Osteocyte (in vitro differentiated cells): ENCODE measurements around the gene ADAM15. TPM values are rescaled to one million over a fixed set of nuclear protein-coding genes. Genes with fewer than 3 reads are reported as not detected.
A peak's percentile ranks its signal among the peaks of the same experiment; 100 is the strongest.

Experiments
- DNase-seq: peaks from one replicate; pipeline ENCODE4 v3.0.0; 2021; ENCODE audit warnings: mixed read lengths; ENCODE audit not compliant: unreplicated experiment; ENCODE audit errors: extremely low spot score
- H3K27ac Mint-ChIP-seq: one replicate; pipeline ENCODE4 v1.8.0; 2021; ENCODE audit warnings: mild to moderate bottlenecking, mixed read lengths; ENCODE audit not compliant: unreplicated experiment
- H3K27me3 Mint-ChIP-seq: one replicate; pipeline ENCODE4 v1.8.0; 2021; ENCODE audit warnings: mixed read lengths; ENCODE audit not compliant: unreplicated experiment
- H3K36me3 Mint-ChIP-seq: one replicate; pipeline ENCODE4 v1.8.0; 2021; ENCODE audit warnings: mixed read lengths; ENCODE audit not compliant: unreplicated experiment
- H3K4me1 Mint-ChIP-seq: one replicate; pipeline ENCODE4 v1.8.0; 2021; ENCODE audit warnings: mixed read lengths; ENCODE audit not compliant: unreplicated experiment
- H3K4me3 Mint-ChIP-seq: one replicate; pipeline ENCODE4 v1.8.0; 2021; ENCODE audit warnings: mild to moderate bottlenecking, moderate library complexity, mixed read lengths; ENCODE audit not compliant: unreplicated experiment
- H3K9me3 Mint-ChIP-seq: one replicate; pipeline ENCODE4 v1.8.0; 2021; ENCODE audit warnings: mixed read lengths; ENCODE audit not compliant: unreplicated experiment
- total RNA-seq: library from RNA; stranded (reverse); gene quantifications from 2 replicates; pipeline ENCODE4 v1.2.1, GENCODE V29; 2021
- TF ChIP-seq, protein P1 (sequence below): fragments of 200-600 bp; sonication (generic); IDR thresholded peaks from 2 replicates; pipeline ENCODE4 v1.5.0; 2021; ENCODE audit warnings: antibody characterized with exemption, mild to moderate bottlenecking, moderate library complexity

ADAM15 gene
- total RNA-seq, 1 donor from 2014 or later, result 89.4 TPM

DNA sequence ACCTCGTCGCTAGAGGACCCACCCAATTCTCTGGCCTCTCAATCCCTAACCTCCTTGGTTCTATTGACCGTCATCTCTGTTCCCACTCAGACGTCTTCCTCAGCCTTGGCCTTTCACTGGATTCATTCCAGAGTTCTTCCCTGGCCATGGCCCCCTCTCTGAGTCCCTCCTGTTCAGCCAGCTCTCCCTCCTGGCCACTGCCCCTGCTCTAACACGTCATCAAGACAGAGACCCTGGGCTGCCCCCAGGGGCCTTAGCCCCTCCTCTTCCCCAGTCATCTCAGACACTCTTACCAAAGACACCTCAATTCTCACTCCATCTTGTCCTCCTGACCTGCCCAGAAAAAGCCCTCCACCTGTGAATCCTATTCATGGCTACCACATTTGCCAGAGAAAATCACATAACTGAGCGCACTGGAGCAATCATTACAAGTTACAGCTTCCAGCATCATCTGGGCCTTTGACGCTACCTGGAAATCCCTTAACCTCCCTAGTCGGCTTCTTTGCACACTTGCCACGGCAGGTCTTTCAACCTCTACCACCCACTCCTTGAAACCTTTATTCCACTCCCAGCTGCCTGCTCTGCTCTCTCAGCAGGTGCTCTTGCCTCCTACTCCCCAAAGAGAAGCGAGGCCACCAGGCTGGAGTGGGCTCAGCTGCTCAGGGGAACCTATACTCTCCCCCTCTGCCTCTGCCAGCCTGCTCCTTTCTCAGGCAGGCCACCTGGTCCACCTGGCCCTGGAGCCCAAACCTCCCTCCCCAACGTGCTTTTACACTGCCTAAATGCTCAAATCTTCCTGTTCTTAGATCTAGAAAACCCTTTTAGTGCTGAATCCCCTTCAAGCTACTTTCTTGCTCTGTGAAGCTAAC, 31.5 kb upstream of the ADAM15 start:
- Mint-ChIP-seq H3K27me3 (no peaks in the 10 kb centered on the region), H3K27ac (peak overlapping the region; percentile 64), H3K4me1 (peaks cover 38% of the 10 kb centered on the region), H3K9me3 (no peaks in the 10 kb centered on the region), H3K4me3 (no peak overlapping the region), H3K36me3 (no peaks in the 10 kb centered on the region)
- DNase-seq, result no peak
- TF ChIP-seq, protein P1, sequence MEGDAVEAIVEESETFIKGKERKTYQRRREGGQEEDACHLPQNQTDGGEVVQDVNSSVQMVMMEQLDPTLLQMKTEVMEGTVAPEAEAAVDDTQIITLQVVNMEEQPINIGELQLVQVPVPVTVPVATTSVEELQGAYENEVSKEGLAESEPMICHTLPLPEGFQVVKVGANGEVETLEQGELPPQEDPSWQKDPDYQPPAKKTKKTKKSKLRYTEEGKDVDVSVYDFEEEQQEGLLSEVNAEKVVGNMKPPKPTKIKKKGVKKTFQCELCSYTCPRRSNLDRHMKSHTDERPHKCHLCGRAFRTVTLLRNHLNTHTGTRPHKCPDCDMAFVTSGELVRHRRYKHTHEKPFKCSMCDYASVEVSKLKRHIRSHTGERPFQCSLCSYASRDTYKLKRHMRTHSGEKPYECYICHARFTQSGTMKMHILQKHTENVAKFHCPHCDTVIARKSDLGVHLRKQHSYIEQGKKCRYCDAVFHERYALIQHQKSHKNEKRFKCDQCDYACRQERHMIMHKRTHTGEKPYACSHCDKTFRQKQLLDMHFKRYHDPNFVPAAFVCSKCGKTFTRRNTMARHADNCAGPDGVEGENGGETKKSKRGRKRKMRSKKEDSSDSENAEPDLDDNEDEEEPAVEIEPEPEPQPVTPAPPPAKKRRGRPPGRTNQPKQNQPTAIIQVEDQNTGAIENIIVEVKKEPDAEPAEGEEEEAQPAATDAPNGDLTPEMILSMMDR, result no peak

DNA sequence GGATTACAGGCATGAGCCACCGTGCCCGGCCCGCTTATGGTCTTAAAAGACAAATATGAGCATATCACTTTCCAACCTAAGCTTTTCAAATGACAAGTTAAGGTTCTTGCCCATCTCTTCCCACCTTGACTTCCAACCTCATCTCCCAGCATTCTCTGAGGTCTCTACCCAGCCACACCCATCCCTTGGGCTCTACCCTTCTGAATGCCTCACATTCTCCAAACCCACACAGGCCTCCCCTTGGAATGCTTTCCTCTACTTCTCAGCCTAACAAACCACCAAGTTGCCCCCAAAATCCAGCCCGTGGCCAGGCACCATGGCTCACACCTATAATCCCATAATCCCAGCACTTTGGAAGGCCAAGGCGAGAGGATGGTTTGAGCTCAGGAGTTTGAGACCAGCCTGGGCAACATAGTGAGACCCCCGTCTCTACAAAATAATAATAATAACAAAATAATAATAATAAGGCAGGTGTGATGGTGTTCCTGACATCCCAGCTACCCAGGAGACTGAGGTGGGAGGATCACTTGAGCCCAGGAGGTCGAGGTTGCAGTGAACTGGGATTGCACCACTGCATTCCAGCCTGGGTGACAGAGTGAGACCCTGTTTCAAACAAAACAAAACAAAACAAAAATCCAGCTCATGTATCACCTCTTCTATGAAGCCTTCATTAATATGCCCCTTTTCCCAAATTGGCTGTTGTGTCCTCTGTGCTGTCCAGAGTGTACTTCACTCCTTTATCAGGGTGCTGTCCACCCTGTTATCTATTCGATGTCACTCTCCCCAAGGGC, 28.8 kb upstream of the ADAM15 start:
- Mint-ChIP-seq H3K4me1 (peaks cover 34% of the 10 kb centered on the region), H3K27me3 (no peaks in the 10 kb centered on the region), H3K36me3 (no peaks in the 10 kb centered on the region), H3K27ac (no peak overlapping the region), H3K4me3 (no peak overlapping the region), H3K9me3 (no peaks in the 10 kb centered on the region)
- TF ChIP-seq, protein P1, result no peak
- DNase-seq, result no peak

DNA sequence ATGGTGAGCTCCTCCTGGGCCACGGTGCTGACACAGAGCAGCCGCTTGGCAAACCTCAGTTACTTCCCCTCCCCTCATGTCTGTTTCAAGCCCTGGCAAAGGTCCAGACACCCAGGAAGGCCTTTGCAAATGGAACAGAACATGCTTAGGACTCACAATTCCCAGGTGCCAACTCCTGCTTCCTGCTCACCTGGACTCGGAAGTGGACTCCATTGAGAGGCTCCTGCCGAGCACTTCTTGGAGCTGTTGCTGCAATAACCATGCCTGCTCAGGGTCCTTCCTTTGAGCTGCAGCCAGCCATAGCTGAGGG, 28.2 kb upstream of the ADAM15 start:
- Mint-ChIP-seq H3K27ac (no peak overlapping the region), H3K4me3 (no peak overlapping the region), H3K9me3 (no peaks in the 10 kb centered on the region), H3K4me1 (peaks cover 29% of the 10 kb centered on the region), H3K36me3 (no peaks in the 10 kb centered on the region), H3K27me3 (no peaks in the 10 kb centered on the region)
- DNase-seq, result no peak
- TF ChIP-seq, protein P1, result no peak

DNA sequence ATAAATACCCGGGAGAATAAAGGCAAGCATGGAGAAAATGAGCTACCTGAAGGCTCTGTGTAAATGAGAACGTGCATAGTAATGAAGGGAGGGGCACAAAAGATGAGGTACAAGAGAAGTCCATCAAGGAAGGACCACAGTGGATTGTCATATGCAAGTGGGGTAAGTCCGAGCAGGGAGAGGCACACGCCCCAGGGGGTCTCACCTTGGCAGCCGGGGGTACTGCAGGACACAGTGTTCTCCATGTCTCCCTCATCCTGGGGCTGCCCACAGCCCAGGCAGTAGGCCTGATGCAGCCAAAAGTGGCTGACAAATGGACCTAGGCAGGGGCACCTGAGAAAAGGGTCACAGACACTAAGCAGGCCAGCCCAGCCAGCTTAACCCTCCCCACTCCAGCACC, 27.5 kb upstream of the ADAM15 start:
- no peak overlapping the region for H3K4me3 Mint-ChIP-seq
- H3K9me3 Mint-ChIP-seq, result no peaks in the 10 kb centered on the region
- TF ChIP-seq, protein P1, result no peak
- H3K4me1 Mint-ChIP-seq, result peaks cover 23% of the 10 kb centered on the region
- H3K36me3 Mint-ChIP-seq, result no peaks in the 10 kb centered on the region
- no peaks in the 10 kb centered on the region for H3K27me3 Mint-ChIP-seq
- H3K27ac Mint-ChIP-seq, result no peak overlapping the region
- DNase-seq, result no peak

DNA sequence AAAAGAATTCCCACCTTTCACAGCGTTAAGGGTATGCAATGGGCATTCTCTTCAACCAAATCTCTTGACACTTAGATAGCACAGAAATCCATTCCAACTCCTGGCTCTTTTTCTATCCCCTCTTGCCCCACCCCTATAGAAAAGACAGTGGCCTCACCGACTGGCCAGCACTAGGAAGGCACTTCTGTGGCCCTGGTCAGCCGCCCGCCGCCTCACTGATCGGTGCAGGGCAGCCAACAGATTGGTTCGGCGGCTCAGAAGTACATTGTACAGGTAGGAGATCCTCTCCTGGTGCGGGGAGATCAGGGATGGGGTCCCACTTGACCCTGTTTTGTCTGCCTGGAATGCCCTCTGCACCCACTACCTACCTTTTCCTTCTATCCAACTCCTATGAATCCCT, 26.8 kb upstream of the ADAM15 start:
- peaks cover 18% of the 10 kb centered on the region for H3K4me1 Mint-ChIP-seq
- TF ChIP-seq, protein P1, result no peak

More for the DNA sequence above, 26.8 kb upstream of the ADAM15 start:
- H3K4me3 Mint-ChIP-seq, result no peak overlapping the region
- H3K27me3 Mint-ChIP-seq, result no peaks in the 10 kb centered on the region
- no peak for DNase-seq
- H3K36me3 Mint-ChIP-seq, result no peaks in the 10 kb centered on the region
- H3K9me3 Mint-ChIP-seq, result no peaks in the 10 kb centered on the region
- no peak overlapping the region for H3K27ac Mint-ChIP-seq
